Muscle layer of colon (tissue), 2 donors: Measurements from ENCODE around the gene KCNIP3.
"Not testable (repeated sequence)": the region's sequence is repeated elsewhere in the genome, so short reads cannot be mapped to it uniquely, and the experiment has no call there.

Experiments used
- H3K27ac ChIP-seq: one replicate; pipeline ENCODE4 v1.7.0; 2013; ENCODE audit warnings: low read depth, mild to moderate bottlenecking, low read length, moderate library complexity
- H3K27me3 ChIP-seq, 2 donors: one replicate each; pipeline ENCODE4 v1.7.0; 2013; ENCODE audit warnings: low read length in 2 of 2, mild to moderate bottlenecking in 2 of 2; ENCODE audit not compliant: insufficient read depth in 2 of 2, control insufficient read depth in 1 of 2
- H3K36me3 ChIP-seq: one replicate; pipeline ENCODE4 v1.7.0; 2013; ENCODE audit warnings: mild to moderate bottlenecking, low read length; ENCODE audit not compliant: insufficient read depth
- H3K4me1 ChIP-seq: one replicate; pipeline ENCODE4 v1.7.0; 2013; ENCODE audit warnings: mild to moderate bottlenecking, low read length; ENCODE audit not compliant: insufficient read depth
- H3K4me3 ChIP-seq, 2 donors: one replicate each; pipeline ENCODE4 v1.7.0; 2013; ENCODE audit warnings: low read length in 2 of 2, low read depth in 1 of 2, mild to moderate bottlenecking in 1 of 2, moderate library complexity in 1 of 2
- H3K9ac ChIP-seq: one replicate; pipeline ENCODE4 v1.7.0; 2013; ENCODE audit warnings: low read length
- H3K9me3 ChIP-seq: one replicate; pipeline ENCODE4 v1.7.0; 2013; ENCODE audit warnings: mild to moderate bottlenecking, low read length
- donor health status: abdominal sarcoma.
- donor health status: Adenocarcinoma of cecum.

Gene KCNIP3

DNA sequence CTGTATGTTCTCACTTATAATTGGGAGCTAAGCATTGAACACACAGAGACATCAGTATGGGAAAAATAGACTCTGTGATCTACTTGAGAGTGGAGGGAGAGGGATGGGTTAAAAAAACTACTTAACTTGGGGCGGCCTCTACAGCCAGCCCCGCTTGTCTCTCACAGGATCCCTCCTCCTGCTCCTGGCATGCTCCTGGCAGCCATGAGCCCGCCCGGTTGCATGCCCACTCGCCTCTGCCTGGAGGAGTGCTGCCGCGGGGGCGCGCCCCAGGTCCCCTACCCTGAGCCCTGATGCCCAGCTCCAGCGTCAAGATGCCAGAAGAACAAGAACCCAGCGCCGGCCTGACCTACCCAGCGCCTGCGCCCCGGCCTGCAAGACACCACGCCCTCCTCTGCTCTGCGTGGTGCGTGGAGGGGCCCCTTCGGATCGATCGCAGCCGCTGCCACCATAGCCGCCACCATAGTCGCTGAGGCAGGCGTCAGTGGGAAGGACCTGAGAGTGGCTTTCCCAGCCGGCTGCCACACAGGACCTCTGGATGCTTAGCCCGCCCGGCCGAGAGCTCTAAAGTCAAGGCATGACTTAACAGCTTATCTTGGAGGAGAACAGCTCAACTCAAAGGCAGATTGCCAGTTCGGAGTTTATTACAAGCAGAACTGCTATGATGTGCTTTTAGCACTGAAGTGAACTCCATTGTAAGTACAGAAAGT is 138.2 kb downstream of the KCNIP3 start:
- not testable (repeated sequence) for H3K27me3 ChIP-seq, H3K4me3 ChIP-seq, H3K27ac ChIP-seq, H3K36me3 ChIP-seq, H3K9me3 ChIP-seq, H3K4me1 ChIP-seq, H3K9ac ChIP-seq
